ENCODE results near the gene AAMP.

DNA sequence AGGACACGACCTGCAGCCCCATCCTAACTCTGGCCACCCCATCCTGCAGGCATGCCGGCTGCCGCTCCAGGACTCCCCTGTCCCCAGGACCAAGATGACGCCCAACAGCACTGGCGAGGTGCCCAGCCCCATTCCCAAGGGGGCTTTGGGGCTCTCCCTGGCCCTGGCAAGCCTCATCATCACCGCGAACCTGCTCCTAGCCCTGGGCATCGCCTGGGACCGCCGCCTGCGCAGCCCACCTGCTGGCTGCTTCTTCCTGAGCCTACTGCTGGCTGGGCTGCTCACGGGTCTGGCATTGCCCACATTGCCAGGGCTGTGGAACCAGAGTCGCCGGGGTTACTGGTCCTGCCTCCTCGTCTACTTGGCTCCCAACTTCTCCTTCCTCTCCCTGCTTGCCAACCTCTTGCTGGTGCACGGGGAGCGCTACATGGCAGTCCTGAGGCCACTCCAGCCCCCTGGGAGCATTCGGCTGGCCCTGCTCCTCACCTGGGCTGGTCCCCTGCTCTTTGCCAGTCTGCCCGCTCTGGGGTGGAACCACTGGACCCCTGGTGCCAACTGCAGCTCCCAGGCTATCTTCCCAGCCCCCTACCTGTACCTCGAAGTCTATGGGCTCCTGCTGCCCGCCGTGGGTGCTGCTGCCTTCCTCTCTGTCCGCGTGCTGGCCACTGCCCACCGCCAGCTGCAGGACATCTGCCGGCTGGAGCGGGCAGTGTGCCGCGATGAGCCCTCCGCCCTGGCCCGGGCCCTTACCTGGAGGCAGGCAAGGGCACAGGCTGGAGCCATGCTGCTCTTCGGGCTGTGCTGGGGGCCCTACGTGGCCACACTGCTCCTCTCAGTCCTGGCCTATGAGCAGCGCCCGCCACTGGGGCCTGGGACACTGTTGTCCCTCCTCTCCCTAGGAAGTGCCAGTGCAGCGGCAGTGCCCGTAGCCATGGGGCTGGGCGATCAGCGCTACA is 7.0 kb downstream of the AAMP start:
- TF ChIP-seq, protein P1, sequence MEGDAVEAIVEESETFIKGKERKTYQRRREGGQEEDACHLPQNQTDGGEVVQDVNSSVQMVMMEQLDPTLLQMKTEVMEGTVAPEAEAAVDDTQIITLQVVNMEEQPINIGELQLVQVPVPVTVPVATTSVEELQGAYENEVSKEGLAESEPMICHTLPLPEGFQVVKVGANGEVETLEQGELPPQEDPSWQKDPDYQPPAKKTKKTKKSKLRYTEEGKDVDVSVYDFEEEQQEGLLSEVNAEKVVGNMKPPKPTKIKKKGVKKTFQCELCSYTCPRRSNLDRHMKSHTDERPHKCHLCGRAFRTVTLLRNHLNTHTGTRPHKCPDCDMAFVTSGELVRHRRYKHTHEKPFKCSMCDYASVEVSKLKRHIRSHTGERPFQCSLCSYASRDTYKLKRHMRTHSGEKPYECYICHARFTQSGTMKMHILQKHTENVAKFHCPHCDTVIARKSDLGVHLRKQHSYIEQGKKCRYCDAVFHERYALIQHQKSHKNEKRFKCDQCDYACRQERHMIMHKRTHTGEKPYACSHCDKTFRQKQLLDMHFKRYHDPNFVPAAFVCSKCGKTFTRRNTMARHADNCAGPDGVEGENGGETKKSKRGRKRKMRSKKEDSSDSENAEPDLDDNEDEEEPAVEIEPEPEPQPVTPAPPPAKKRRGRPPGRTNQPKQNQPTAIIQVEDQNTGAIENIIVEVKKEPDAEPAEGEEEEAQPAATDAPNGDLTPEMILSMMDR (IDR thresholded peaks at IDR 0.05; ENCODE audit: poor library complexity, severe bottlenecking), result no peak
- TF ChIP-seq RAD21 (conservative IDR thresholded peaks at IDR 0.05) (no peak), EP300 (conservative IDR thresholded peaks at IDR 0.05; ENCODE audit: poor library complexity, severe bottlenecking) (no peak), SMC3 (conservative IDR thresholded peaks at IDR 0.05; ENCODE audit: poor library complexity) (no peak), TAF1 (IDR thresholded peaks at IDR 0.05; ENCODE audit: low read depth) (no peak), EZH2 (IDR thresholded peaks at IDR 0.05; ENCODE audit: borderline replicate concordance, insufficient read depth, low read length, poor library complexity, severe bottlenecking) (no peak), MXI1 (conservative IDR thresholded peaks at IDR 0.05; ENCODE audit: poor library complexity, severe bottlenecking) (no peak)
